ENCODE results near the gene STOML2. TPM values are rescaled to one million over a fixed set of nuclear protein-coding genes. Genes with fewer than 3 reads are reported as not detected.
A peak's percentile ranks its signal among the peaks of the same experiment; 100 is the strongest.

Gene STOML2
- total and polyA plus RNA-seq, 9 of the 15 experiments (the other 6 are each of a cell fraction or from before 2014, with no cell fraction given) = 110 to 220 (median 174) TPM

GRCh38 chr9:35071814-35072460, 31.0 kb downstream of the STOML2 start (continued):
- TF ChIP-seq ZNF347 (CRISPR knock-in tag; IDR thresholded peaks at IDR 0.05; ENCODE audit: low read depth) (no peak), HEY1 (CRISPR knock-in tag; IDR thresholded peaks at IDR 0.05; ENCODE audit: borderline replicate concordance) (no peak), ZBTB7A (IDR thresholded peaks at IDR 0.05; ENCODE audit: borderline replicate concordance, control insufficient read depth, low read depth, low read length) (peak; percentile 94), SRSF3 (IDR thresholded peaks at IDR 0.05; ENCODE audit: insufficient read depth, low read length) (no peak), NCOA4 (IDR thresholded peaks at IDR 0.05; ENCODE audit: partially characterized antibody) (no peak), YY1 (IDR thresholded peaks at IDR 0.05; ENCODE audit: borderline replicate concordance in 1 of 3, control insufficient read depth in 1 of 3, extremely low read depth in 1 of 3, insufficient read depth in 3 of 3, insufficient read length in 1 of 3, insufficient replicate concordance in 2 of 3, low read depth in 1 of 3, low read length in 2 of 3) (no peak), RB1 (IDR thresholded peaks at IDR 0.05; ENCODE audit: low read depth) (0 out of 2 replicates have a peak, but pooled peaks have one; percentile 58), FOXJ3 (CRISPR knock-in tag; IDR thresholded peaks at IDR 0.05) (no peak), ETV5 (CRISPR knock-in tag; IDR thresholded peaks at IDR 0.05; ENCODE audit: low read depth) (no peak), MLX (CRISPR knock-in tag; conservative IDR thresholded peaks at IDR 0.05) (no peak), ZNF586 (CRISPR knock-in tag; conservative IDR thresholded peaks at IDR 0.05) (no peak), CHD1 (IDR thresholded peaks at IDR 0.05; ENCODE audit: low read length) (peak; percentile 53), PRMT5 (CRISPR knock-in tag; IDR thresholded peaks at IDR 0.05) (0 out of 2 replicates have a peak, but pooled peaks have one; percentile 27), NFXL1 (CRISPR knock-in tag; IDR thresholded peaks at IDR 0.05) (peak; percentile 27; the same call in 1 of the 2 replicates), LARP7 (IDR thresholded peaks at IDR 0.05) (no peak), MIER1 (IDR thresholded peaks at IDR 0.05; ENCODE audit: low read depth) (no peak), XRCC4 (IDR thresholded peaks at IDR 0.05; ENCODE audit: extremely low read depth, insufficient read depth, insufficient read length) (no peak), HNRNPLL (IDR thresholded peaks at IDR 0.05; ENCODE audit: low read depth, low read length, poor library complexity, severe bottlenecking) (peak; percentile 14), RFX1 (IDR thresholded peaks at IDR 0.05) (no peak), RBM15 (IDR thresholded peaks at IDR 0.05; ENCODE audit: insufficient read depth, low read length) (no peak), CHAMP1 (IDR thresholded peaks at IDR 0.05) (no peak), HDAC3 (IDR thresholded peaks at IDR 0.05; ENCODE audit: borderline replicate concordance, partially characterized antibody) (no peak), RNF2 (IDR thresholded peaks at IDR 0.05) (no peak), ZFP36 (IDR thresholded peaks at IDR 0.05; ENCODE audit: low read depth, low read length, partially characterized antibody) (no peak), BCL6 (CRISPR knock-in tag; IDR thresholded peaks at IDR 0.05) (no peak), SMAD4 (CRISPR knock-in tag; conservative IDR thresholded peaks at IDR 0.05) (peak; percentile 83), SUPT5H (IDR thresholded peaks at IDR 0.05) (no peak), POLR2A (conservative IDR thresholded peaks at IDR 0.05) (no peak), ZNF785 (CRISPR knock-in tag; IDR thresholded peaks at IDR 0.05) (no peak)
